ENCODE results near the gene ZNF593OS. TPM values are rescaled to one million over a fixed set of nuclear protein-coding genes. Genes with fewer than 3 reads are reported as not detected.

ZNF593OS gene
- polyA plus RNA-seq, 3 donors = 0.50 to 0.59 TPM; not detected in 1

GRCh38 chr1:26197813-26198212, 26.2 kb upstream of the ZNF593OS start:
- Histone ChIP-seq H3K9me3 (replicated peaks in 1 of 2; ENCODE audit: control insufficient read depth in 1 of 2, insufficient read depth in 1 of 2, low read length in 2 of 2) (no peaks in the 10 kb centered on the region), H3K4me3 (replicated peaks in 1 of 3; ENCODE audit: low read depth in 2 of 3, low read length in 3 of 3) (no peak overlapping the region), H3K27ac (ENCODE audit: low read depth in 1 of 2, low read length in 2 of 2) (no peak overlapping the region), H3K79me2 (ENCODE audit: insufficient read depth, low read length) (no peaks in the 10 kb centered on the region), H3K4me2 (replicated peaks; ENCODE audit: extremely low read depth, low read length, poor library complexity, severe bottlenecking) (no peak overlapping the region), H2AFZ (ENCODE audit: insufficient read depth, low read depth, low read length, poor library complexity, severe bottlenecking) (no peak overlapping the region), H3K4me1 (ENCODE audit: control insufficient read depth in 1 of 2, insufficient read depth in 2 of 2, low read length in 2 of 2) (no peaks in the 10 kb centered on the region), H3K27me3 (ENCODE audit: control insufficient read depth in 2 of 2, insufficient read depth in 2 of 2, low read length in 2 of 2) (no peaks in the 10 kb centered on the region), H4K20me1 (ENCODE audit: insufficient read depth, low read length) (no peaks in the 10 kb centered on the region), H3K9ac (ENCODE audit: insufficient read depth, low read length, poor library complexity, severe bottlenecking) (no peak overlapping the region), H3K36me3 (replicated peaks in 1 of 2; ENCODE audit: control insufficient read depth in 1 of 2, insufficient read depth in 2 of 2, low read length in 2 of 2) (no peaks in the 10 kb centered on the region)
- peaks cover 13% of the 10 kb centered on the region for H3K4me1 Mint-ChIP-seq
- TF ChIP-seq, protein P1, sequence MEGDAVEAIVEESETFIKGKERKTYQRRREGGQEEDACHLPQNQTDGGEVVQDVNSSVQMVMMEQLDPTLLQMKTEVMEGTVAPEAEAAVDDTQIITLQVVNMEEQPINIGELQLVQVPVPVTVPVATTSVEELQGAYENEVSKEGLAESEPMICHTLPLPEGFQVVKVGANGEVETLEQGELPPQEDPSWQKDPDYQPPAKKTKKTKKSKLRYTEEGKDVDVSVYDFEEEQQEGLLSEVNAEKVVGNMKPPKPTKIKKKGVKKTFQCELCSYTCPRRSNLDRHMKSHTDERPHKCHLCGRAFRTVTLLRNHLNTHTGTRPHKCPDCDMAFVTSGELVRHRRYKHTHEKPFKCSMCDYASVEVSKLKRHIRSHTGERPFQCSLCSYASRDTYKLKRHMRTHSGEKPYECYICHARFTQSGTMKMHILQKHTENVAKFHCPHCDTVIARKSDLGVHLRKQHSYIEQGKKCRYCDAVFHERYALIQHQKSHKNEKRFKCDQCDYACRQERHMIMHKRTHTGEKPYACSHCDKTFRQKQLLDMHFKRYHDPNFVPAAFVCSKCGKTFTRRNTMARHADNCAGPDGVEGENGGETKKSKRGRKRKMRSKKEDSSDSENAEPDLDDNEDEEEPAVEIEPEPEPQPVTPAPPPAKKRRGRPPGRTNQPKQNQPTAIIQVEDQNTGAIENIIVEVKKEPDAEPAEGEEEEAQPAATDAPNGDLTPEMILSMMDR (IDR thresholded peaks at IDR 0.05) = no peak
- H3K27me3 Mint-ChIP-seq (ENCODE audit: low read depth in 3 of 3) = peaks cover 11 to 15% (median 14%) of the 10 kb centered on the region in 3 donors
- no peak for DNase-seq
- no peaks in the 10 kb centered on the region for H3K36me3 Mint-ChIP-seq
- intact Hi-C loops (cut with micrococcal nuclease) = no loop called here
- WGBS (ENCODE audit: insufficient coverage) = 94% methylated on average over 11 of the region's 11 CpGs
- no peak overlapping the region for H3K4me3 Mint-ChIP-seq
- H3K9me3 Mint-ChIP-seq = no peaks in the 10 kb centered on the region
- H3K27ac Mint-ChIP-seq = no peak overlapping the region

- H3K27me3 ChIP-seq (ENCODE audit: control insufficient read depth in 2 of 2, insufficient read depth in 2 of 2, low read length in 2 of 2) = no peaks in the 10 kb centered on the region
- H3K27ac Mint-ChIP-seq = no peak overlapping the region
- H3K9me3 Mint-ChIP-seq = no peaks in the 10 kb centered on the region
Measured at GRCh38 chr1:26197301-26197700, 25.7 kb upstream of the ZNF593OS start.

More at GRCh38 chr1:26197301-26197700, 25.7 kb upstream of the ZNF593OS start:
- H3K4me2 ChIP-seq (replicated peaks; ENCODE audit: extremely low read depth, low read length, poor library complexity, severe bottlenecking) = no peak overlapping the region
- no peak overlapping the region for H2AFZ ChIP-seq (ENCODE audit: insufficient read depth, low read depth, low read length, poor library complexity, severe bottlenecking)
- TF ChIP-seq, protein P1 (IDR thresholded peaks at IDR 0.05) = no peak
- no peak overlapping the region for H3K27ac ChIP-seq (ENCODE audit: low read depth in 1 of 2, low read length in 2 of 2)
- Mint-ChIP-seq H3K36me3 (no peaks in the 10 kb centered on the region), H3K4me3 (no peak overlapping the region), H3K4me1 (peaks cover 13% of the 10 kb centered on the region), H3K27me3 (ENCODE audit: low read depth in 3 of 3) (peaks cover 6 to 14% (median 12%) of the 10 kb centered on the region in 3 donors)
- WGBS (ENCODE audit: insufficient coverage) = 100% methylated on average over 2 of the region's 3 CpGs
- H4K20me1 ChIP-seq (ENCODE audit: insufficient read depth, low read length) = no peaks in the 10 kb centered on the region
- no peak for DNase-seq
- intact Hi-C loops (cut with micrococcal nuclease) = no loop called here
- H3K9ac ChIP-seq (ENCODE audit: insufficient read depth, low read length, poor library complexity, severe bottlenecking) = no peak overlapping the region
- no peaks in the 10 kb centered on the region for H3K4me1 ChIP-seq (ENCODE audit: control insufficient read depth in 1 of 2, insufficient read depth in 2 of 2, low read length in 2 of 2)
- no peaks in the 10 kb centered on the region for H3K36me3 ChIP-seq (replicated peaks in 1 of 2; ENCODE audit: control insufficient read depth in 1 of 2, insufficient read depth in 2 of 2, low read length in 2 of 2)
- no peaks in the 10 kb centered on the region for H3K79me2 ChIP-seq (ENCODE audit: insufficient read depth, low read length)
- no peak overlapping the region for H3K4me3 ChIP-seq (replicated peaks in 1 of 3; ENCODE audit: low read depth in 2 of 3, low read length in 3 of 3)
- H3K9me3 ChIP-seq (replicated peaks in 1 of 2; ENCODE audit: control insufficient read depth in 1 of 2, insufficient read depth in 1 of 2, low read length in 2 of 2) = no peaks in the 10 kb centered on the region
